K562 (cell line): ENCODE measurements around the gene IL13. TPM values are rescaled to one million over a fixed set of nuclear protein-coding genes. Genes with fewer than 3 reads are reported as not detected.

ENCODE experiments used
- BRF2 ChIP-seq: IDR thresholded peaks from 3 replicates; pipeline ENCODE4 v1.6.1; 2011; ENCODE audit warnings: borderline replicate concordance, mild to moderate bottlenecking; ENCODE audit not compliant: insufficient read length, insufficient read depth
- ESRRB ChIP-seq: fragments of 250-450 bp; sonication (Bioruptor Pico); IDR thresholded peaks from 2 replicates; pipeline ENCODE4 v1.5.0; 2020; ENCODE audit warnings: mild to moderate bottlenecking, moderate library complexity, borderline replicate concordance
- EWSR1 ChIP-seq: fragments of 450-650 bp; IDR thresholded peaks from 2 replicates; pipeline ENCODE4 v1.6.1; 2018; ENCODE audit warnings: borderline replicate concordance, mild to moderate bottlenecking, low read depth, moderate library complexity; ENCODE audit not compliant: partially characterized antibody
- HINFP ChIP-seq: fragments of 450-650 bp; conservative IDR thresholded peaks from 2 replicates; pipeline ENCODE4 v1.6.1; 2016; ENCODE audit warnings: missing genetic modification characterization, low read depth, mild to moderate bottlenecking, control low read depth, missing compliant biosample characterization
- L3MBTL2 ChIP-seq: fragments of 450-650 bp; IDR thresholded peaks from 2 replicates; pipeline ENCODE4 v1.6.1; 2016; ENCODE audit warnings: mild to moderate bottlenecking, moderate library complexity
- MCM3 ChIP-seq: fragments of 450-650 bp; IDR thresholded peaks from 2 replicates; pipeline ENCODE4 v1.6.1; 2016
- MECOM ChIP-seq: fragments of 250-450 bp; sonication (Bioruptor Pico); IDR thresholded peaks from 2 replicates; pipeline ENCODE4 v1.8.0; 2022; ENCODE audit warnings: inconsistent platforms
- MED1 ChIP-seq: sonication (generic); formaldehyde crosslinking; IDR thresholded peaks from 2 replicates; pipeline ENCODE4 v1.8.1; 2023; ENCODE audit warnings: missing genetic modification reagents, borderline replicate concordance
- MXI1 ChIP-seq: IDR thresholded peaks from 2 replicates; pipeline ENCODE4 v1.6.1; 2011; ENCODE audit warnings: low read depth, mild to moderate bottlenecking, improper control_type of control experiment, low read length
- PRMT5 ChIP-seq: sonication (generic); formaldehyde crosslinking; IDR thresholded peaks from 2 replicates; pipeline ENCODE4 v1.5.0; 2020; ENCODE audit warnings: missing genetic modification reagents
- RBM22 ChIP-seq: fragments of 200-400 bp; formaldehyde crosslinking; IDR thresholded peaks from 2 replicates; pipeline ENCODE4 v1.6.1; 2018; ENCODE audit warnings: low read length, low read depth; ENCODE audit not compliant: poor library complexity, severe bottlenecking
- TFAM ChIP-seq: fragments of 250-450 bp; sonication (Bioruptor Pico); conservative IDR thresholded peaks from 2 replicates; pipeline ENCODE4 v1.5.0; 2021; ENCODE audit warnings: mild to moderate bottlenecking, moderate library complexity
- ZBTB7A ChIP-seq: IDR thresholded peaks from 2 replicates; pipeline ENCODE4 v1.6.1; 2011; ENCODE audit warnings: low read depth, mild to moderate bottlenecking, low read length, moderate library complexity, borderline replicate concordance; ENCODE audit not compliant: control insufficient read depth
- ZNF121 ChIP-seq: sonication (generic); formaldehyde crosslinking; conservative IDR thresholded peaks from 2 replicates; pipeline ENCODE4 v1.8.0; 2022; ENCODE audit warnings: missing genetic modification reagents
- ZNF551 ChIP-seq: fragments of 250-450 bp; sonication (Bioruptor Pico); IDR thresholded peaks from 2 replicates; pipeline ENCODE4 v1.5.0; 2021; ENCODE audit warnings: mild to moderate bottlenecking, moderate library complexity
- polyA plus RNA-seq, 8 experiments: library from polyadenylated mRNA; depleted of rRNA in 4 of 8; stranded (reverse) in 5 of 8; unstranded in 3 of 8; fragments of >200 nt; fragmentation: Nextera tagmentation in 2 of 8; fragmentation: Illumina TruSeq in 1 of 8; extraction: Ambion mirVana in 2 of 8; extraction: Trizol in 1 of 8; gene quantifications; 2 replicates each; pipeline versions ENCODE4 v1.2.1 to v1.2.3, GENCODE V29; 2011 to 2014; ENCODE audit warnings: inconsistent platforms in 1 of 8, missing spikeins in 1 of 8
- total RNA-seq, 7 experiments: library from RNA; depleted of rRNA in 6 of 7; stranded (reverse); fragments of >200 nt in 6 of 7; fragmentation: Illumina TruSeq in 2 of 7; extraction: Trizol in 2 of 7; gene quantifications; 2 replicates each; pipeline versions ENCODE4 v1.2.1 to v1.2.3, GENCODE V29; 2011 to 2021; ENCODE audit warnings: low replicate concordance in 1 of 7
- TF ChIP-seq, protein P1 (sequence below), 2 experiments: fragments of 450-650 bp; formaldehyde crosslinking in 1 of 2; IDR thresholded peaks; 2 replicates each; pipeline versions ENCODE4 v1.4.0 to v1.6.1; 2014 to 2020; ENCODE audit warnings: mild to moderate bottlenecking in 2 of 2, borderline replicate concordance in 1 of 2, low read depth in 1 of 2

The IL13 gene
- total and polyA plus RNA-seq, 9 of the 15 experiments (the other 6 are each of a cell fraction or from before 2014, with no cell fraction given): not detected

DNA sequence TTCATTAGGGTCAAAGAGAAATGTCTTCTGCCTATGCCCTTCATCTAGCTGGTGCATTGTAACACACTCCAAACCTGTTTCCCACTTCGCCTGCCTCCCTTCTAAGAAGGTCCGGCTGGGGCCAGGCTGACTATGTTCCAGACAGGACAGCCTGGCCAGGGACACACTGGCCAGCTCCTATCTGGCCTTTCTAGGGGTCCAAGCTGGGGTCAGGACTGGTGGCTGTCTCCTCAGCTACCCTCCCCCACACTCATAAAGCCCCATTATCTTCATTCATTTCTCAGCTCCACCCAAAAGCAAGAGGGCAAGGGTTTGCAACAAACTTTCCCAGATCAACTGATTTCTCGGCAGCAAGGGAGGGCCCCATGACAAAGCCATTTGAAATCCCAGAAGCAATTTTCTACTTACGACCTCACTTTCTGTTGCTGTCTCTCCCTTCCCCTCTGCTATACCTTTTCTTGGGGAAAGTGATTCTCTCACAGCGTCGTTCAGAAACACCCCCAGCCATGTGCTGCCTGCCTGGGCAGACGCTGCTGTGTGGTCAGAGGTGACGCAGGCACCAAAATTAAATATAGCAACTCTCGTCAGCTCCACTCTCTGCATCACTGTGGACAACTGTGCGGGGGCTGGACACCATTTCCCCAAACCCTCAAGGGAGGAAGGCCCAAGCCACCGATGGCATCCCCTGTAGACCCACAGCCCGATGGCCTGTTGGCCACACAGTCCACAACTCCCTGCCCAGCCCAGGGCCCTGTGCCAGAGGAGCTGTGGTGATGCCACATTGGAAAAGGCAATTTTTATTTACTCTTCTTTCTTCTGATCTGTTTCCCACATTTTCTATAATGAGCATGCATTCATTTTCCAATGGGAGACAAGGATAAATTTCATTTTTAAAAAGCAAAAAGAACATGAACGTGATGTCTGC, 6.1 kb downstream of the IL13 start (continued):
- TF ChIP-seq, protein P1, sequence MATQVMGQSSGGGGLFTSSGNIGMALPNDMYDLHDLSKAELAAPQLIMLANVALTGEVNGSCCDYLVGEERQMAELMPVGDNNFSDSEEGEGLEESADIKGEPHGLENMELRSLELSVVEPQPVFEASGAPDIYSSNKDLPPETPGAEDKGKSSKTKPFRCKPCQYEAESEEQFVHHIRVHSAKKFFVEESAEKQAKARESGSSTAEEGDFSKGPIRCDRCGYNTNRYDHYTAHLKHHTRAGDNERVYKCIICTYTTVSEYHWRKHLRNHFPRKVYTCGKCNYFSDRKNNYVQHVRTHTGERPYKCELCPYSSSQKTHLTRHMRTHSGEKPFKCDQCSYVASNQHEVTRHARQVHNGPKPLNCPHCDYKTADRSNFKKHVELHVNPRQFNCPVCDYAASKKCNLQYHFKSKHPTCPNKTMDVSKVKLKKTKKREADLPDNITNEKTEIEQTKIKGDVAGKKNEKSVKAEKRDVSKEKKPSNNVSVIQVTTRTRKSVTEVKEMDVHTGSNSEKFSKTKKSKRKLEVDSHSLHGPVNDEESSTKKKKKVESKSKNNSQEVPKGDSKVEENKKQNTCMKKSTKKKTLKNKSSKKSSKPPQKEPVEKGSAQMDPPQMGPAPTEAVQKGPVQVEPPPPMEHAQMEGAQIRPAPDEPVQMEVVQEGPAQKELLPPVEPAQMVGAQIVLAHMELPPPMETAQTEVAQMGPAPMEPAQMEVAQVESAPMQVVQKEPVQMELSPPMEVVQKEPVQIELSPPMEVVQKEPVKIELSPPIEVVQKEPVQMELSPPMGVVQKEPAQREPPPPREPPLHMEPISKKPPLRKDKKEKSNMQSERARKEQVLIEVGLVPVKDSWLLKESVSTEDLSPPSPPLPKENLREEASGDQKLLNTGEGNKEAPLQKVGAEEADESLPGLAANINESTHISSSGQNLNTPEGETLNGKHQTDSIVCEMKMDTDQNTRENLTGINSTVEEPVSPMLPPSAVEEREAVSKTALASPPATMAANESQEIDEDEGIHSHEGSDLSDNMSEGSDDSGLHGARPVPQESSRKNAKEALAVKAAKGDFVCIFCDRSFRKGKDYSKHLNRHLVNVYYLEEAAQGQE (IDR thresholded peaks at IDR 0.05; ENCODE audit: borderline replicate concordance): peak; percentile 9; the same call in 1 of the 2 replicates
- TF ChIP-seq, protein P1 (CRISPR knock-in tag; IDR thresholded peaks at IDR 0.05; ENCODE audit: low read depth): no peak
- TF ChIP-seq PRMT5 (CRISPR knock-in tag) (no peak), L3MBTL2 (peak; percentile 96), MXI1 (no peak), ESRRB (CRISPR knock-in tag) (no peak), ZNF121 (no peak), MED1 (CRISPR knock-in tag) (no peak), RBM22 (no peak), ZNF551 (CRISPR knock-in tag) (no peak), ZBTB7A (peak; percentile 53; the same call in 1 of the 2 replicates), HINFP (tag) (no peak), MCM3 (no peak), MECOM (CRISPR knock-in tag) (peak; percentile 58), EWSR1 (no peak), TFAM (no peak), BRF2 (no peak)
